Progenitor cell of endocrine pancreas (in vitro differentiated cells): ENCODE measurements around the gene PCGF3. TPM values are rescaled to one million over a fixed set of nuclear protein-coding genes. Genes with fewer than 3 reads are reported as not detected.

Experiments
- DNase-seq: peaks from one replicate; pipeline ENCODE4 v3.0.0; 2021; ENCODE audit warnings: low spot score; ENCODE audit not compliant: unreplicated experiment
- H3K27ac Mint-ChIP-seq: 2 replicates; pipeline ENCODE4 v1.8.0; 2021; ENCODE audit warnings: mild to moderate bottlenecking, moderate library complexity, mixed read lengths
- H3K27me3 Mint-ChIP-seq: 2 replicates; pipeline ENCODE4 v1.8.0; 2021; ENCODE audit warnings: mixed read lengths
- H3K36me3 Mint-ChIP-seq: 2 replicates; pipeline ENCODE4 v1.8.0; 2022; ENCODE audit warnings: mixed read lengths; ENCODE audit not compliant: insufficient read depth
- H3K4me1 Mint-ChIP-seq: 2 replicates; pipeline ENCODE4 v1.8.0; 2021; ENCODE audit warnings: low read depth, mixed read lengths
- H3K4me3 Mint-ChIP-seq: 2 replicates; pipeline ENCODE4 v1.8.0; 2021; ENCODE audit warnings: low read depth, mild to moderate bottlenecking, moderate library complexity, mixed read lengths
- H3K9me3 Mint-ChIP-seq: 2 replicates; pipeline ENCODE4 v1.8.0; 2021; ENCODE audit warnings: low read depth, mixed read lengths
- CTCF ChIP-seq: fragments of 200-600 bp; sonication (generic); IDR thresholded peaks from one replicate; pipeline ENCODE4 v1.5.0; 2021; ENCODE audit warnings: antibody characterized with exemption, mild to moderate bottlenecking; ENCODE audit not compliant: unreplicated experiment
- total RNA-seq: library from RNA; stranded (reverse); gene quantifications from 2 replicates; pipeline ENCODE4 v1.2.1, GENCODE V29; 2021

PCGF3 gene
- total RNA-seq, 1 donor from 2014 or later, result 79.8 TPM

- H3K9me3 Mint-ChIP-seq, result peaks cover 4% of the 10 kb centered on the region
- H3K4me3 Mint-ChIP-seq, result no peak overlapping the region
- H3K27me3 Mint-ChIP-seq, result no peaks in the 10 kb centered on the region
- H3K4me1 Mint-ChIP-seq, result no peaks in the 10 kb centered on the region
- H3K36me3 Mint-ChIP-seq, result peaks cover 21% of the 10 kb centered on the region
- TF ChIP-seq CTCF, result peak; percentile 78
- DNase-seq, result peak; percentile 45
- peak overlapping the region; percentile 20 for H3K27ac Mint-ChIP-seq
Observed at GRCh38 chr4:742742-743311, 37.2 kb downstream of the PCGF3 start.

GRCh38 chr4:743463-744211, 38.0 kb downstream of the PCGF3 start:
- TF ChIP-seq CTCF, result no peak
- no peak overlapping the region for H3K4me3 Mint-ChIP-seq
- no peaks in the 10 kb centered on the region for H3K27me3 Mint-ChIP-seq
- no peak for DNase-seq
- H3K36me3 Mint-ChIP-seq, result peaks cover 26% of the 10 kb centered on the region
- H3K4me1 Mint-ChIP-seq, result no peaks in the 10 kb centered on the region
- peaks cover 6% of the 10 kb centered on the region for H3K9me3 Mint-ChIP-seq
- H3K27ac Mint-ChIP-seq, result peak overlapping the region; percentile 56

- Mint-ChIP-seq H3K36me3 (peaks cover 29% of the 10 kb centered on the region), H3K4me1 (no peaks in the 10 kb centered on the region), H3K27me3 (no peaks in the 10 kb centered on the region), H3K9me3 (peaks cover 6% of the 10 kb centered on the region), H3K27ac (peak overlapping the region; percentile 84), H3K4me3 (no peak overlapping the region)
- no peak for TF ChIP-seq CTCF
- DNase-seq, result no peak
Observed at GRCh38 chr4:744212-744841, 38.7 kb downstream of the PCGF3 start.

GRCh38 chr4:747546-748170, 42.0 kb downstream of the PCGF3 start:
- no peak for DNase-seq
- no peak overlapping the region for H3K27ac Mint-ChIP-seq
- H3K9me3 Mint-ChIP-seq, result peaks cover 6% of the 10 kb centered on the region
- peaks cover 41% of the 10 kb centered on the region for H3K36me3 Mint-ChIP-seq
- no peak for TF ChIP-seq CTCF
- H3K4me1 Mint-ChIP-seq, result no peaks in the 10 kb centered on the region
- no peaks in the 10 kb centered on the region for H3K27me3 Mint-ChIP-seq
- no peak overlapping the region for H3K4me3 Mint-ChIP-seq

- Mint-ChIP-seq H3K4me3 (no peak overlapping the region), H3K27ac (no peak overlapping the region)
- no peak for TF ChIP-seq CTCF
Observed at GRCh38 chr4:748461-748860, 42.8 kb downstream of the PCGF3 start.

More at GRCh38 chr4:748461-748860, 42.8 kb downstream of the PCGF3 start:
- H3K36me3 Mint-ChIP-seq, result peaks cover 38% of the 10 kb centered on the region
- DNase-seq, result no peak
- H3K9me3 Mint-ChIP-seq, result peaks cover 6% of the 10 kb centered on the region
- H3K4me1 Mint-ChIP-seq, result no peaks in the 10 kb centered on the region
- H3K27me3 Mint-ChIP-seq, result no peaks in the 10 kb centered on the region
